IMR-90 (cell line): ENCODE results near the gene SPATA31E1. TPM values are rescaled to one million over a fixed set of nuclear protein-coding genes. Genes with fewer than 3 reads are reported as not detected.
A peak's percentile ranks its signal among the peaks of the same experiment; 100 is the strongest.

Source experiments
- ATAC-seq: fragments of 200-7000 bp; cut with Tn5 transposase; 2 replicates; pipeline ENCODE4 v1.9.1; 2020; ENCODE audit warnings: low read depth, mild to moderate bottlenecking, moderate library complexity
- Bru-seq: library from RNA; stranded (reverse); fragments of 400-500 nt; gene quantifications from one replicate; lab custom pipeline; 2021; lab: Mats Ljungman, UMichigan
- BruChase-seq, 2 experiments: library from RNA; stranded (reverse); fragments of 400-500 nt; gene quantifications; one replicate each; lab custom pipeline; 2021; lab: Mats Ljungman, UMichigan
- BruUV-seq: library from RNA; stranded (reverse); fragments of 400-500 nt; replicated peaks from 2 replicates; lab custom pipeline; 2021; lab: Mats Ljungman, UMichigan
- CTCF ChIA-PET: fragments of 300-600 bp; formaldehyde crosslinking; extraction: SDS; loops from one replicate; lab custom pipeline; 2021; ENCODE audit warnings: antibody characterized with exemption; lab: Yijun Ruan, JAX
- POLR2A ChIA-PET: fragments of 300-600 bp; sonication (Branson Sonifier 250); formaldehyde crosslinking; loops from one replicate; lab custom pipeline; 2022; ENCODE audit warnings: antibody characterized with exemption; ENCODE audit not compliant: unreplicated experiment; lab: Charles Lee
- DNase-seq: peaks from one replicate; pipeline ENCODE4 v3.0.0; 2013
- H2AFZ ChIP-seq: replicated peaks from 2 replicates; pipeline ENCODE3; 2013; ENCODE audit warnings: low read length, mild to moderate bottlenecking; ENCODE audit not compliant: poor library complexity
- H2AK5ac ChIP-seq: 2 replicates; pipeline ENCODE4 v1.6.1; 2013; ENCODE audit warnings: low read depth, low read length, inconsistent platforms
- H2AK9ac ChIP-seq: replicated peaks from 2 replicates; pipeline ENCODE3; 2013; ENCODE audit warnings: mild to moderate bottlenecking, low read depth, low read length, moderate library complexity; ENCODE audit not compliant: poor library complexity
- H2BK120ac ChIP-seq: 2 replicates; pipeline ENCODE4 v1.6.1; 2013; ENCODE audit warnings: low read depth, low read length, inconsistent platforms
- H2BK15ac ChIP-seq: 3 replicates; pipeline ENCODE4 v1.6.1; 2013; ENCODE audit warnings: low read depth, low read length, inconsistent platforms
- H2BK20ac ChIP-seq: 2 replicates; pipeline ENCODE4 v1.6.1; 2013; ENCODE audit warnings: low read depth, mild to moderate bottlenecking, inconsistent platforms, low read length, moderate library complexity
- H2BK5ac ChIP-seq: 2 replicates; pipeline ENCODE4 v1.6.1; 2013; ENCODE audit warnings: mild to moderate bottlenecking, low read depth, low read length, inconsistent platforms; ENCODE audit not compliant: poor library complexity, severe bottlenecking
- H3K14ac ChIP-seq: replicated peaks from 2 replicates; pipeline ENCODE4 v1.6.1; 2013; ENCODE audit warnings: low read depth, low read length, inconsistent platforms
- H3K18ac ChIP-seq: 2 replicates; pipeline ENCODE4 v1.6.1; 2013; ENCODE audit warnings: low read depth, low read length, control low read depth
- H3K23ac ChIP-seq: 2 replicates; pipeline ENCODE4 v1.6.1; 2013; ENCODE audit warnings: low read depth, low read length, inconsistent platforms
- H3K27ac ChIP-seq: 2 replicates; pipeline ENCODE4 v1.5.1; 2013; ENCODE audit warnings: mild to moderate bottlenecking, control low read depth, low read length; ENCODE audit not compliant: insufficient read depth
- H3K27me3 ChIP-seq: 2 replicates; pipeline ENCODE4 v1.6.1; 2013; ENCODE audit warnings: low read length; ENCODE audit not compliant: control insufficient read depth, insufficient read depth
- H3K36me3 ChIP-seq: 2 replicates; pipeline ENCODE4 v1.6.1; 2013; ENCODE audit warnings: low read length, mixed read lengths; ENCODE audit not compliant: control insufficient read depth, insufficient read depth
- H3K4ac ChIP-seq: 2 replicates; pipeline ENCODE4 v1.6.1; 2013; ENCODE audit warnings: low read depth, low read length, inconsistent platforms
- H3K4me1 ChIP-seq: 2 replicates; pipeline ENCODE4 v1.6.1; 2013; ENCODE audit warnings: low read length, mixed read lengths; ENCODE audit not compliant: control insufficient read depth, insufficient read depth
- H3K4me2 ChIP-seq: 2 replicates; pipeline ENCODE4 v1.6.1; 2013; ENCODE audit warnings: low read depth, mild to moderate bottlenecking, control low read depth, low read length, moderate library complexity
- H3K4me3 ChIP-seq: 2 replicates; pipeline ENCODE4 v1.5.1; 2013; ENCODE audit warnings: low read depth, mild to moderate bottlenecking, control low read depth, low read length, moderate library complexity; ENCODE audit not compliant: insufficient read depth
- H3K56ac ChIP-seq: 2 replicates; pipeline ENCODE4 v1.6.1; 2013; ENCODE audit warnings: low read length, inconsistent platforms; ENCODE audit not compliant: insufficient read depth; ENCODE audit errors: extremely low read depth
- H3K79me1 ChIP-seq, 2 experiments: 2 replicates each; pipeline ENCODE4 v1.6.1; 2013; ENCODE audit warnings: low read length in 2 of 2, inconsistent platforms in 1 of 2, low read depth in 1 of 2
- H3K9ac ChIP-seq: 2 replicates; pipeline ENCODE4 v1.6.1; 2013; ENCODE audit warnings: low read depth, low read length, control low read depth
- H3K9me1 ChIP-seq: 2 replicates; pipeline ENCODE4 v1.6.1; 2013; ENCODE audit warnings: low read length, inconsistent platforms; ENCODE audit not compliant: insufficient read depth
- H3K9me3 ChIP-seq: 2 replicates; pipeline ENCODE4 v1.6.1; 2013; ENCODE audit warnings: low read length; ENCODE audit not compliant: control insufficient read depth, insufficient read depth
- H4K20me1 ChIP-seq: 2 replicates; pipeline ENCODE4 v1.6.1; 2013; ENCODE audit warnings: low read length, inconsistent platforms; ENCODE audit not compliant: insufficient read depth
- H4K5ac ChIP-seq: 2 replicates; pipeline ENCODE4 v1.6.1; 2013; ENCODE audit warnings: mild to moderate bottlenecking, low read depth, low read length, control low read depth
- H4K8ac ChIP-seq, 2 experiments: 2 replicates each; pipeline ENCODE4 v1.6.1; 2013; ENCODE audit warnings: low read depth in 2 of 2, low read length in 2 of 2, control low read depth in 1 of 2, inconsistent platforms in 1 of 2
- H4K91ac ChIP-seq: 2 replicates; pipeline ENCODE4 v1.6.1; 2013; ENCODE audit warnings: low read depth, low read length, inconsistent platforms; ENCODE audit not compliant: insufficient read depth
- BHLHE40 ChIP-seq: fragments of 150-350 bp; IDR thresholded peaks from 2 replicates; pipeline ENCODE4 v1.6.1; 2016; ENCODE audit warnings: mild to moderate bottlenecking, low read depth, low read length
- CEBPB ChIP-seq: IDR thresholded peaks from 2 replicates; pipeline ENCODE4 v1.6.1; 2012; ENCODE audit warnings: low read depth, low read length, improper control_type of control experiment
- CHD1 ChIP-seq: IDR thresholded peaks from 2 replicates; pipeline ENCODE4 v1.6.1; 2012; ENCODE audit warnings: low read depth, low read length, improper control_type of control experiment
- ELK1 ChIP-seq: fragments of 150-350 bp; IDR thresholded peaks from 2 replicates; pipeline ENCODE4 v1.6.1; 2016; ENCODE audit warnings: low read depth, mild to moderate bottlenecking, low read length, moderate library complexity, borderline replicate concordance
- FOS ChIP-seq: fragments of 150-350 bp; IDR thresholded peaks from 2 replicates; pipeline ENCODE4 v1.6.1; 2016; ENCODE audit warnings: low read depth, low read length
- MAFK ChIP-seq: IDR thresholded peaks from 2 replicates; pipeline ENCODE4 v1.6.1; 2012; ENCODE audit warnings: low read depth, low read length, improper control_type of control experiment
- MAZ ChIP-seq: IDR thresholded peaks from 2 replicates; pipeline ENCODE4 v1.6.1; 2012; ENCODE audit warnings: low read depth, mild to moderate bottlenecking, low read length, improper control_type of control experiment, moderate library complexity, borderline replicate concordance
- MXI1 ChIP-seq: IDR thresholded peaks from 2 replicates; pipeline ENCODE4 v1.6.1; 2012; ENCODE audit warnings: low read depth, mild to moderate bottlenecking, low read length, moderate library complexity, borderline replicate concordance
- NFE2L2 ChIP-seq: fragments of 150-350 bp; IDR thresholded peaks from 2 replicates; pipeline ENCODE4 v1.6.1; 2016; ENCODE audit warnings: low read depth, mild to moderate bottlenecking, low read length
- POLR2A ChIP-seq: IDR thresholded peaks from 2 replicates; pipeline ENCODE4 v1.6.1; 2012; ENCODE audit warnings: mild to moderate bottlenecking, low read depth, low read length
- RAD21 ChIP-seq: IDR thresholded peaks from 2 replicates; pipeline ENCODE4 v1.6.1; 2012; ENCODE audit warnings: low read length, improper control_type of control experiment
- RFX5 ChIP-seq: IDR thresholded peaks from 2 replicates; pipeline ENCODE4 v1.8.0; 2012; ENCODE audit warnings: low read depth, mild to moderate bottlenecking, low read length, moderate library complexity
- WGBS, 2 experiments: methylation state at CpG; one replicate each; pipeline versions ENCODE4 v1.1.5 to v1.1.7; 2013; ENCODE audit warnings: missing lambda C conversion rate in 2 of 2; ENCODE audit not compliant: insufficient read length in 1 of 2; ENCODE audit errors: extremely low coverage in 2 of 2; 5-methylcytosine and 5-hydroxymethylcytosine counted together
- dilution Hi-C: fragments of 300-500 bp; cut with HindIII; formaldehyde crosslinking; loops from one replicate; pipeline ENCODE4 v1.14.3; 2018; ENCODE audit warnings: low sequenced_read_pairs; ENCODE audit not compliant: unreplicated experiment
- in situ Hi-C: fragments of 300-500 bp; cut with MboI; formaldehyde crosslinking; loops from 3 replicates; pipeline ENCODE4 v1.14.3; 2019; ENCODE audit warnings: low sequenced_read_pairs, inconsistent platforms, mixed read lengths
- intact Hi-C: fragments of 100-400 bp; cut with micrococcal nuclease; formaldehyde crosslinking; loops from 2 replicates; pipeline ENCODE4 v1.10.0; 2022
- long read RNA-seq: library from polyadenylated mRNA; unstranded; transcript quantifications from one replicate; pipeline ENCODE4 v2.0.0, GENCODE V29; 2021; ENCODE audit not compliant: unreplicated experiment
- polyA plus RNA-seq, 3 experiments: library from polyadenylated mRNA; depleted of rRNA; stranded (reverse); fragments of >200 nt; gene quantifications; 2 replicates each; pipeline ENCODE4 v1.2.3, GENCODE V29; 2012; ENCODE audit warnings: low replicate concordance in 1 of 3
- total RNA-seq: library from RNA; depleted of rRNA; stranded (reverse); fragments of >200 nt; gene quantifications from 2 replicates; pipeline ENCODE4 v1.2.3, GENCODE V29; 2012; rRNA removed

The SPATA31E1 gene
- total RNA-seq (not detected in 2 replicates), polyA plus RNA-seq (2012; rRNA removed) (0.03 and 0.04 TPM in 2 replicates), Bru-seq, nascent RNA (percentile 11 among the genes with signal in this experiment), BruChase-seq, experiment 1, labeled RNA remaining after a 6-hour chase (not detected), BruChase-seq, experiment 2, labeled RNA remaining after a 2-hour chase (percentile 11 among the genes with signal in this experiment)
- 0.02 TPM in 1 of 2 replicates, not detected in the other for polyA plus RNA-seq (2012; cell fraction: cytosol; rRNA removed)
- 0.19 and 0.20 TPM in 2 replicates for polyA plus RNA-seq (2012; cell fraction: nucleus; rRNA removed; ENCODE audit: low replicate concordance)
- long read RNA-seq, result 0 reads

GRCh38 chr9:87882627-87883026, at the start of gene SPATA31E1:
SPATA31E1 (plus strand) TSS chr9:87882877; CDS start chr9:87882892, 15 bp downstream.
- ChIA-PET CTCF (interaction anchor here (0.6 kb wide), 1 partner anchor 1469 kb away, joined by 4 read pairs; no protein-coding TSS in a partner anchor), POLR2A (no interaction called here)
- no peaks in the 10 kb centered on the region for H3K79me1 ChIP-seq
- H2AK5ac ChIP-seq, result peak within 1 kb of the TSS; percentile 9; the same call in 1 of the 2 replicates
- H3K4me1 ChIP-seq, result peaks cover 8% of the 10 kb centered on the region
- ATAC-seq, result no peak
- no peaks in the 10 kb centered on the region for H4K20me1 ChIP-seq
- H3K27me3 ChIP-seq, result no peaks in the 10 kb centered on the region
- peaks cover 10% of the 10 kb centered on the region for H3K9me3 ChIP-seq
- no peak within 1 kb of the TSS for H3K4me3 ChIP-seq
- H4K5ac ChIP-seq, result no peak within 1 kb of the TSS
- H2BK120ac ChIP-seq, result no peak within 1 kb of the TSS
- WGBS, 2 experiments, result 57% methylated on average over 1 of the region's 5 CpGs; no CpG with 5 or more reads in 1 of the 2 experiments
- dilution Hi-C loops (no loop called here), in situ Hi-C loops (no loop called here), intact Hi-C loops (no loop called here)
- H3K4me2 ChIP-seq, result no peak within 1 kb of the TSS
- no peak within 1 kb of the TSS for H4K8ac ChIP-seq
- no peak within 1 kb of the TSS for H2BK5ac ChIP-seq
- no peak within 1 kb of the TSS for H2BK20ac ChIP-seq
- H3K56ac ChIP-seq, result no peak within 1 kb of the TSS
- no peak within 1 kb of the TSS for H3K23ac ChIP-seq
- H3K9ac ChIP-seq, result no peak within 1 kb of the TSS
- no peak within 1 kb of the TSS for H4K91ac ChIP-seq
- H3K14ac ChIP-seq, result no peak within 1 kb of the TSS
- no peak within 1 kb of the TSS for H3K27ac ChIP-seq
- no peak within 1 kb of the TSS for H3K4ac ChIP-seq
- H2BK15ac ChIP-seq, result no peak within 1 kb of the TSS
- H3K9me1 ChIP-seq, result no peaks in the 10 kb centered on the region
- H2AK9ac ChIP-seq, result no peak within 1 kb of the TSS
- H3K36me3 ChIP-seq, result no peaks in the 10 kb centered on the region
- H2AFZ ChIP-seq, result peak within 1 kb of the TSS; percentile 24
- no TSS peak for BruUV-seq
- no peak for DNase-seq
- TF ChIP-seq FOS (no peak), MAFK (no peak), POLR2A (no peak), MXI1 (no peak), RFX5 (no peak), NFE2L2 (no peak), CHD1 (no peak), ELK1 (no peak), CEBPB (no peak), BHLHE40 (no peak), RAD21 (no peak), MAZ (no peak)
- no peak within 1 kb of the TSS for H3K18ac ChIP-seq
